A549 (cell line): ENCODE results near the gene KRT37. TPM values are rescaled to one million over a fixed set of nuclear protein-coding genes. Genes with fewer than 3 reads are reported as not detected.

Experiments used
- ATAC-seq, 2 experiments: fragments of 200-7000 bp in 1 of 2; fragments of >200 bp in 1 of 2; cut with Nextera tagmentation in 1 of 2; cut with Tn5 transposase in 1 of 2; 3 replicates each; pipeline versions ENCODE4 v1.8.0 to v1.9.1; 2018 to 2020; ENCODE audit warnings: mild to moderate bottlenecking in 1 of 2, moderate library complexity in 1 of 2
- CTCF ChIA-PET: fragments of 300-600 bp; sonication (Branson Sonifier 250); formaldehyde crosslinking; extraction: SDS; loops from one replicate; lab custom pipeline; 2021; ENCODE audit warnings: antibody characterized with exemption, inconsistent platforms; lab: Yijun Ruan, JAX
- POLR2A ChIA-PET: fragments of 350-600 bp; formaldehyde crosslinking; extraction: SDS; loops from one replicate; lab custom pipeline; 2021; ENCODE audit warnings: antibody characterized with exemption, inconsistent platforms; lab: Yijun Ruan, JAX
- DNase-seq, 2 experiments: peaks; one replicate each; pipeline versions ENCODE4 v3.0.0 to v3.0.0-alpha.2; 2011 to 2016; ENCODE audit warnings: low read depth in 1 of 2, low spot score in 1 of 2
- FAIRE-seq: peaks from 2 replicates; lab custom pipeline; 2011; peaks lifted over from hg19 to GRCh38; lab: Jason Lieb, UNC
- H3K27ac ChIP-seq, 2 experiments: fragments of >200 bp; sonication (Bioruptor Twin); formaldehyde crosslinking; 3 replicates each; pipeline ENCODE4 v1.5.1; 2016 to 2017
- H3K4me1 ChIP-seq: fragments of >200 bp; sonication (Bioruptor Twin); formaldehyde crosslinking; 3 replicates; pipeline ENCODE4 v1.6.1; 2016
- H3K4me2 ChIP-seq: fragments of >200 bp; sonication (Bioruptor Twin); formaldehyde crosslinking; 3 replicates; pipeline ENCODE4 v1.6.1; 2016
- H3K4me3 ChIP-seq: fragments of >200 bp; sonication (Bioruptor Twin); formaldehyde crosslinking; 3 replicates; pipeline ENCODE4 v1.5.1; 2016
- H3K9me3 ChIP-seq: fragments of >200 bp; sonication (Bioruptor Twin); formaldehyde crosslinking; 3 replicates; pipeline ENCODE4 v1.6.1; 2016
- CHD2 ChIP-seq: fragments of 150-350 bp; IDR thresholded peaks from 2 replicates; pipeline ENCODE4 v1.6.1; 2014; ENCODE audit warnings: low read length; ENCODE audit not compliant: partially characterized antibody
- CHD4 ChIP-seq: fragments of 200-600 bp; sonication (generic); IDR thresholded peaks from 2 replicates; pipeline ENCODE4 v1.6.1; 2016; ENCODE audit warnings: antibody characterized with exemption, mild to moderate bottlenecking, borderline replicate concordance
- EHF ChIP-seq: fragments of 250-450 bp; sonication (Bioruptor Pico); IDR thresholded peaks from 2 replicates; pipeline ENCODE4 v1.5.0; 2020; ENCODE audit warnings: mild to moderate bottlenecking
- FOXS1 ChIP-seq: fragments of 250-450 bp; sonication (Bioruptor Pico); IDR thresholded peaks from 2 replicates; pipeline ENCODE4 v1.5.0; 2020; ENCODE audit warnings: mild to moderate bottlenecking, moderate library complexity
- HDAC2 ChIP-seq: fragments of 200-600 bp; sonication (generic); IDR thresholded peaks from 2 replicates; pipeline ENCODE4 v1.6.1; 2016
- HEYL ChIP-seq: fragments of 250-450 bp; sonication (Bioruptor Pico); IDR thresholded peaks from 2 replicates; pipeline ENCODE4 v1.8.0; 2021; ENCODE audit warnings: mild to moderate bottlenecking, moderate library complexity
- KDM5A ChIP-seq: fragments of 200-600 bp; sonication (generic); IDR thresholded peaks from 2 replicates; pipeline ENCODE4 v1.6.1; 2016; ENCODE audit warnings: antibody characterized with exemption, mild to moderate bottlenecking
- MAFK ChIP-seq: fragments of 450-650 bp; IDR thresholded peaks from 2 replicates; pipeline ENCODE4 v1.6.1; 2014; ENCODE audit not compliant: partially characterized antibody
- MYC ChIP-seq: IDR thresholded peaks from 2 replicates; pipeline ENCODE4 v1.6.1; 2012; ENCODE audit warnings: mild to moderate bottlenecking, inconsistent platforms, low read length, improper control_type of control experiment, borderline replicate concordance
- NFE2L2 ChIP-seq: fragments of 150-350 bp; conservative IDR thresholded peaks from 2 replicates; pipeline ENCODE4 v1.6.1; 2014; ENCODE audit warnings: low read length
- NPAS2 ChIP-seq: fragments of 250-450 bp; sonication (Bioruptor Pico); IDR thresholded peaks from 2 replicates; pipeline ENCODE4 v1.8.0; 2022; ENCODE audit warnings: mild to moderate bottlenecking, moderate library complexity, borderline replicate concordance
- POLR2AphosphoS2 ChIP-seq: conservative IDR thresholded peaks from 2 replicates; pipeline ENCODE4 v1.6.1; 2012; ENCODE audit warnings: low read length, improper control_type of control experiment, inconsistent platforms
- RAD21 ChIP-seq, 2 experiments: fragments of >200 bp in 1 of 2; sonication (Bioruptor Twin) in 1 of 2; formaldehyde crosslinking in 1 of 2; IDR thresholded peaks in 1 of 2; conservative IDR thresholded peaks in 1 of 2; 2 replicates in 1 of 2; 3 replicates in 1 of 2; pipeline ENCODE4 v1.6.1; 2012 to 2018; ENCODE audit warnings: inconsistent platforms in 1 of 2
- RARB ChIP-seq: fragments of 250-450 bp; sonication (Bioruptor Pico); IDR thresholded peaks from 2 replicates; pipeline ENCODE4 v1.8.0; 2021; ENCODE audit warnings: mild to moderate bottlenecking, moderate library complexity
- RFX5 ChIP-seq: fragments of 450-650 bp; IDR thresholded peaks from 2 replicates; pipeline ENCODE4 v1.7.1; 2014; ENCODE audit warnings: antibody characterized with exemption, mild to moderate bottlenecking, moderate library complexity
- SMC3 ChIP-seq: fragments of >200 bp; sonication (Bioruptor Twin); formaldehyde crosslinking; IDR thresholded peaks from 3 replicates; pipeline ENCODE4 v1.6.1; 2018; ENCODE audit warnings: inconsistent platforms
- SREBF2 ChIP-seq: fragments of 450-650 bp; IDR thresholded peaks from 2 replicates; pipeline ENCODE4 v1.6.1; 2014; ENCODE audit warnings: mild to moderate bottlenecking, moderate library complexity
- TFCP2L1 ChIP-seq: fragments of 250-450 bp; sonication (Bioruptor Pico); IDR thresholded peaks from 2 replicates; pipeline ENCODE4 v1.5.0; 2021; ENCODE audit warnings: mild to moderate bottlenecking
- TP53 ChIP-seq: fragments of 250-450 bp; sonication (Bioruptor Pico); IDR thresholded peaks from 2 replicates; pipeline ENCODE4 v1.5.0; 2021; ENCODE audit warnings: mild to moderate bottlenecking, moderate library complexity
- ZNF302 ChIP-seq: fragments of 250-450 bp; sonication (Bioruptor Pico); IDR thresholded peaks from 2 replicates; pipeline ENCODE4 v1.9.0; 2021; ENCODE audit warnings: inconsistent platforms, mild to moderate bottlenecking, moderate library complexity
- WGBS: methylation state at CpG from one replicate; pipeline ENCODE4 v1.1.6; 2017; ENCODE audit errors: missing lambda C conversion rate; 5-methylcytosine and 5-hydroxymethylcytosine counted together
- polyA plus RNA-seq, 4 experiments: library from polyadenylated mRNA; depleted of rRNA in 3 of 4; stranded (reverse); fragments of >200 nt; fragmentation: RNase III in 1 of 4; extraction: RNeasy Plus Mini Kit Qiagen cat#74134 plus additional on column Dnase treatment in 1 of 4; gene quantifications; 2 replicates in 3 of 4; 3 replicates in 1 of 4; pipeline ENCODE4 v1.2.3, GENCODE V29; 2011 to 2017
- TF ChIP-seq, protein P1 (sequence below): fragments of >200 bp; sonication (Bioruptor Twin); formaldehyde crosslinking; IDR thresholded peaks from 3 replicates; pipeline ENCODE4 v1.5.1; 2016
- TF ChIP-seq, protein P2 (sequence below): IDR thresholded peaks from 2 replicates; pipeline ENCODE4 v1.6.1; 2012
- TF ChIP-seq, protein P3 (sequence below): fragments of >200 bp; sonication (Bioruptor Twin); formaldehyde crosslinking; IDR thresholded peaks from 3 replicates; pipeline ENCODE4 v1.6.1; 2016
- TF ChIP-seq, protein P4 (sequence below): fragments of >200 bp; sonication (Bioruptor Twin); formaldehyde crosslinking; IDR thresholded peaks from 2 replicates; pipeline ENCODE4 v1.6.1; 2016
- TF ChIP-seq, protein P5 (sequence below): fragments of 250-450 bp; sonication (Bioruptor Pico); IDR thresholded peaks from 2 replicates; pipeline ENCODE4 v1.5.0; 2021; ENCODE audit warnings: mild to moderate bottlenecking, moderate library complexity, borderline replicate concordance
- TF ChIP-seq, protein P6 (sequence below): IDR thresholded peaks from 2 replicates; pipeline ENCODE4 v1.6.1; 2012
- TF ChIP-seq, protein P7 (sequence below): fragments of 200-600 bp; sonication (generic); IDR thresholded peaks from 2 replicates; pipeline ENCODE4 v1.6.1; 2016; ENCODE audit warnings: antibody characterized with exemption, mild to moderate bottlenecking, moderate library complexity

Gene KRT37
- polyA plus RNA-seq, 2 of the 4 experiments (the other 2 are of a cell fraction), result not detected

DNA sequence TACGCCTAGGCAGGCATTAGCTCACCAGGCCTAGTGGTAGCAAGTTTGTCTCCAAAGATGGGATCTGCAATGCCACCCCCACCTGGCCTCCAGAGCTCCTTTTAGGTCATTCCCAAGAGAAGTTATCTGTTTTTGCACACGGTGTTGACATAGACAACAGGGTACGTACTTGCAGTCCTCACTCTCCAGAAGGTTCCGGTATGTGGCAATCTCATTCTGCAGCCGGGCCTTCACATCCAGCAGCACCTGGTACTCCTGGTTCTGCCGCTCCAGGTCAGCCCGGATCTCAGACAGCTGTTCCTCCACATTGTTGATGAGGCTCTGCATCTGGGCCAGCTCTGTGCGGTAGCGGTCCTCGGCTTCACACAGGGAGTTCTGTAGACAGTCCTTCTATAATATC, 17.2 kb downstream of the KRT37 start:
- WGBS, result 90% methylated on average over 10 of the region's 10 CpGs
- Histone ChIP-seq H3K27ac (no peak overlapping the region), H3K9me3 (no peaks in the 10 kb centered on the region), H3K4me3 (no peak overlapping the region)
- ChIA-PET CTCF (interaction anchor here (1.5 to 6.9 kb wide), 4 partner anchors 11 to 497 kb away, joined by 4 to 60 read pairs (median 28); no protein-coding TSS in a partner anchor), POLR2A (no interaction called here)
- no peak for ATAC-seq
- TF ChIP-seq TFCP2L1 (CRISPR knock-in tag), result no peak
- no peak for TF ChIP-seq CHD2
- no peak for TF ChIP-seq TP53 (CRISPR knock-in tag)
- TF ChIP-seq HDAC2, result no peak
- no peak for TF ChIP-seq RARB (CRISPR knock-in tag)
- TF ChIP-seq FOXS1 (CRISPR knock-in tag), result no peak
- TF ChIP-seq POLR2AphosphoS2, result no peak
- TF ChIP-seq MYC, result no peak
- no peak for TF ChIP-seq RAD21 (conservative IDR thresholded peaks at IDR 0.05 in 1 of 2, IDR thresholded peaks at IDR 0.05 in 1 of 2)
- TF ChIP-seq MAFK, result no peak
- no peak for TF ChIP-seq SMC3
- no peak for TF ChIP-seq HEYL
- TF ChIP-seq RFX5, result no peak
- TF ChIP-seq, all 56 proteins: peak for 0
- peaks cover 18% of the 10 kb centered on the region for H3K4me1 ChIP-seq
- H3K4me2 ChIP-seq, result no peak overlapping the region
- FAIRE-seq, result no peak
- DNase-seq, result no peak

DNA sequence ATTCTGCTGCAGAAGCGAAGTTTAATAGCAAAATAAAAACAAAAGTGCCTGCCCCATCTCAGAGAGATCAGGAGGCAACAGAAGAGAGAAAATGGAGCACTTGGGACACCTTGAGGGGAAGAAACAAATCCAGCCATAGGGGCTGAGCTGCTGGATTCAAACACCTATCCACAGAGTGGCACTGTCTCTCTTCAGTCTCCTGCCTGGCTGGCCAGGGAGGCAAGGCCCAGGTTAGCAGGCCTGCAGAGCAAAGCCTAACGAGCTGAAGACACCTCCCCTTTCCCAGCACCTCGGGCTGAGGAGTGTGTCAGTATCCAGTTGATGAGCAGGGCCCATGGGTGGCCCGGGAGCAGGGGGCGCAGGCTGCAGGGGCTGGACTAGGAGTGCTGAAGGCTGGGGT, 18.2 kb downstream of the KRT37 start:
- TF ChIP-seq, protein P1, sequence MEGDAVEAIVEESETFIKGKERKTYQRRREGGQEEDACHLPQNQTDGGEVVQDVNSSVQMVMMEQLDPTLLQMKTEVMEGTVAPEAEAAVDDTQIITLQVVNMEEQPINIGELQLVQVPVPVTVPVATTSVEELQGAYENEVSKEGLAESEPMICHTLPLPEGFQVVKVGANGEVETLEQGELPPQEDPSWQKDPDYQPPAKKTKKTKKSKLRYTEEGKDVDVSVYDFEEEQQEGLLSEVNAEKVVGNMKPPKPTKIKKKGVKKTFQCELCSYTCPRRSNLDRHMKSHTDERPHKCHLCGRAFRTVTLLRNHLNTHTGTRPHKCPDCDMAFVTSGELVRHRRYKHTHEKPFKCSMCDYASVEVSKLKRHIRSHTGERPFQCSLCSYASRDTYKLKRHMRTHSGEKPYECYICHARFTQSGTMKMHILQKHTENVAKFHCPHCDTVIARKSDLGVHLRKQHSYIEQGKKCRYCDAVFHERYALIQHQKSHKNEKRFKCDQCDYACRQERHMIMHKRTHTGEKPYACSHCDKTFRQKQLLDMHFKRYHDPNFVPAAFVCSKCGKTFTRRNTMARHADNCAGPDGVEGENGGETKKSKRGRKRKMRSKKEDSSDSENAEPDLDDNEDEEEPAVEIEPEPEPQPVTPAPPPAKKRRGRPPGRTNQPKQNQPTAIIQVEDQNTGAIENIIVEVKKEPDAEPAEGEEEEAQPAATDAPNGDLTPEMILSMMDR, result 0 out of 3 replicates have a peak, but pooled peaks have one; percentile 12
- TF ChIP-seq NFE2L2 (no peak), MYC (no peak), SMC3 (peak; percentile 26; the same call in 1 of the 3 replicates), RAD21 (conservative IDR thresholded peaks at IDR 0.05 in 1 of 2, IDR thresholded peaks at IDR 0.05 in 1 of 2) (peak; percentile 29 to 33; a peak in 3 of 5 replicates), KDM5A (no peak), ZNF302 (CRISPR knock-in tag) (no peak), SREBF2 (no peak), NPAS2 (CRISPR knock-in tag) (no peak), EHF (CRISPR knock-in tag) (no peak), CHD4 (no peak)
- TF ChIP-seq, protein P2, sequence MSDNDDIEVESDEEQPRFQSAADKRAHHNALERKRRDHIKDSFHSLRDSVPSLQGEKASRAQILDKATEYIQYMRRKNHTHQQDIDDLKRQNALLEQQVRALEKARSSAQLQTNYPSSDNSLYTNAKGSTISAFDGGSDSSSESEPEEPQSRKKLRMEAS, result no peak
- TF ChIP-seq, protein P3, sequence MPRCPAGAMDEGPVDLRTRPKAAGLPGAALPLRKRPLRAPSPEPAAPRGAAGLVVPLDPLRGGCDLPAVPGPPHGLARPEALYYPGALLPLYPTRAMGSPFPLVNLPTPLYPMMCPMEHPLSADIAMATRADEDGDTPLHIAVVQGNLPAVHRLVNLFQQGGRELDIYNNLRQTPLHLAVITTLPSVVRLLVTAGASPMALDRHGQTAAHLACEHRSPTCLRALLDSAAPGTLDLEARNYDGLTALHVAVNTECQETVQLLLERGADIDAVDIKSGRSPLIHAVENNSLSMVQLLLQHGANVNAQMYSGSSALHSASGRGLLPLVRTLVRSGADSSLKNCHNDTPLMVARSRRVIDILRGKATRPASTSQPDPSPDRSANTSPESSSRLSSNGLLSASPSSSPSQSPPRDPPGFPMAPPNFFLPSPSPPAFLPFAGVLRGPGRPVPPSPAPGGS, result no peak
- TF ChIP-seq, protein P4, sequence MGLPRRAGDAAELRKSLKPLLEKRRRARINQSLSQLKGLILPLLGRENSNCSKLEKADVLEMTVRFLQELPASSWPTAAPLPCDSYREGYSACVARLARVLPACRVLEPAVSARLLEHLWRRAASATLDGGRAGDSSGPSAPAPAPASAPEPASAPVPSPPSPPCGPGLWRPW, result no peak
- TF ChIP-seq, protein P5, sequence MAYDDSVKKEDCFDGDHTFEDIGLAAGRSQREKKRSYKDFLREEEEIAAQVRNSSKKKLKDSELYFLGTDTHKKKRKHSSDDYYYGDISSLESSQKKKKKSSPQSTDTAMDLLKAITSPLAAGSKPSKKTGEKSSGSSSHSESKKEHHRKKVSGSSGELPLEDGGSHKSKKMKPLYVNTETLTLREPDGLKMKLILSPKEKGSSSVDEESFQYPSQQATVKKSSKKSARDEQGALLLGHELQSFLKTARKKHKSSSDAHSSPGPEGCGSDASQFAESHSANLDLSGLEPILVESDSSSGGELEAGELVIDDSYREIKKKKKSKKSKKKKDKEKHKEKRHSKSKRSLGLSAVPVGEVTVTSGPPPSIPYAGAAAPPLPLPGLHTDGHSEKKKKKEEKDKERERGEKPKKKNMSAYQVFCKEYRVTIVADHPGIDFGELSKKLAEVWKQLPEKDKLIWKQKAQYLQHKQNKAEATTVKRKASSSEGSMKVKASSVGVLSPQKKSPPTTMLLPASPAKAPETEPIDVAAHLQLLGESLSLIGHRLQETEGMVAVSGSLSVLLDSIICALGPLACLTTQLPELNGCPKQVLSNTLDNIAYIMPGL (CRISPR knock-in tag), result no peak
- TF ChIP-seq, protein P6, sequence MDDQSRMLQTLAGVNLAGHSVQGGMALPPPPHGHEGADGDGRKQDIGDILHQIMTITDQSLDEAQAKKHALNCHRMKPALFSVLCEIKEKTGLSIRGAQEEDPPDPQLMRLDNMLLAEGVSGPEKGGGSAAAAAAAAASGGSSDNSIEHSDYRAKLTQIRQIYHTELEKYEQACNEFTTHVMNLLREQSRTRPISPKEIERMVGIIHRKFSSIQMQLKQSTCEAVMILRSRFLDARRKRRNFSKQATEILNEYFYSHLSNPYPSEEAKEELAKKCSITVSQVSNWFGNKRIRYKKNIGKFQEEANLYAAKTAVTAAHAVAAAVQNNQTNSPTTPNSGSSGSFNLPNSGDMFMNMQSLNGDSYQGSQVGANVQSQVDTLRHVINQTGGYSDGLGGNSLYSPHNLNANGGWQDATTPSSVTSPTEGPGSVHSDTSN, result no peak
- TF ChIP-seq, protein P7, sequence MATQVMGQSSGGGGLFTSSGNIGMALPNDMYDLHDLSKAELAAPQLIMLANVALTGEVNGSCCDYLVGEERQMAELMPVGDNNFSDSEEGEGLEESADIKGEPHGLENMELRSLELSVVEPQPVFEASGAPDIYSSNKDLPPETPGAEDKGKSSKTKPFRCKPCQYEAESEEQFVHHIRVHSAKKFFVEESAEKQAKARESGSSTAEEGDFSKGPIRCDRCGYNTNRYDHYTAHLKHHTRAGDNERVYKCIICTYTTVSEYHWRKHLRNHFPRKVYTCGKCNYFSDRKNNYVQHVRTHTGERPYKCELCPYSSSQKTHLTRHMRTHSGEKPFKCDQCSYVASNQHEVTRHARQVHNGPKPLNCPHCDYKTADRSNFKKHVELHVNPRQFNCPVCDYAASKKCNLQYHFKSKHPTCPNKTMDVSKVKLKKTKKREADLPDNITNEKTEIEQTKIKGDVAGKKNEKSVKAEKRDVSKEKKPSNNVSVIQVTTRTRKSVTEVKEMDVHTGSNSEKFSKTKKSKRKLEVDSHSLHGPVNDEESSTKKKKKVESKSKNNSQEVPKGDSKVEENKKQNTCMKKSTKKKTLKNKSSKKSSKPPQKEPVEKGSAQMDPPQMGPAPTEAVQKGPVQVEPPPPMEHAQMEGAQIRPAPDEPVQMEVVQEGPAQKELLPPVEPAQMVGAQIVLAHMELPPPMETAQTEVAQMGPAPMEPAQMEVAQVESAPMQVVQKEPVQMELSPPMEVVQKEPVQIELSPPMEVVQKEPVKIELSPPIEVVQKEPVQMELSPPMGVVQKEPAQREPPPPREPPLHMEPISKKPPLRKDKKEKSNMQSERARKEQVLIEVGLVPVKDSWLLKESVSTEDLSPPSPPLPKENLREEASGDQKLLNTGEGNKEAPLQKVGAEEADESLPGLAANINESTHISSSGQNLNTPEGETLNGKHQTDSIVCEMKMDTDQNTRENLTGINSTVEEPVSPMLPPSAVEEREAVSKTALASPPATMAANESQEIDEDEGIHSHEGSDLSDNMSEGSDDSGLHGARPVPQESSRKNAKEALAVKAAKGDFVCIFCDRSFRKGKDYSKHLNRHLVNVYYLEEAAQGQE, result no peak
- Histone ChIP-seq H3K27ac (no peak overlapping the region), H3K4me3 (no peak overlapping the region), H3K4me2 (no peak overlapping the region), H3K9me3 (no peaks in the 10 kb centered on the region), H3K4me1 (peaks cover 18% of the 10 kb centered on the region)
- ATAC-seq (peak in 1 of 2 experiments; percentile 34; a peak in 1 of 6 replicates), DNase-seq (peak in 1 of 2 experiments; percentile 31), FAIRE-seq (no peak)
- CTCF ChIA-PET, result interaction anchor here (0.6 to 6.9 kb wide), 9 partner anchors 8 to 496 kb away, joined by 3 to 60 read pairs (median 10); partner anchors contain the start of gene KRT31
- 28% methylated on average over 3 of the region's 5 CpGs for WGBS
- POLR2A ChIA-PET, result no interaction called here
